ENCODE measurements around the gene SIGLEC1.

Gene SIGLEC1

GRCh38 chr20:3667434-3668037 is 44.9 kb downstream of the SIGLEC1 start:
- Histone ChIP-seq H3K27me3 (ENCODE audit: insufficient read depth, low read length, poor library complexity, severe bottlenecking) (no peaks in the 10 kb centered on the region), H4K20me1 (ENCODE audit: insufficient read depth, low read length, poor library complexity, severe bottlenecking) (no peaks in the 10 kb centered on the region), H3K4me2 (ENCODE audit: low read depth, low read length, poor library complexity, severe bottlenecking) (no peak overlapping the region), H3K9ac (ENCODE audit: low read depth, low read length, poor library complexity, severe bottlenecking) (no peak overlapping the region), H3K9me3 (ENCODE audit: insufficient read depth, low read depth, low read length) (no peaks in the 10 kb centered on the region), H3K36me3 (ENCODE audit: insufficient read depth, low read length) (no peaks in the 10 kb centered on the region), H2AFZ (ENCODE audit: low read length) (no peak overlapping the region), H3K4me3 (ENCODE audit: low read length, poor library complexity, severe bottlenecking) (no peak overlapping the region), H3K79me2 (ENCODE audit: insufficient read depth, low read length) (no peaks in the 10 kb centered on the region), H3K9me2 (replicated peaks; ENCODE audit: low read depth, low read length) (no peaks in the 10 kb centered on the region), H3F3A (ENCODE audit: low read depth) (no peaks in the 10 kb centered on the region), H3K4me1 (ENCODE audit: insufficient read depth, low read length, poor library complexity, severe bottlenecking) (peaks cover 20% of the 10 kb centered on the region)
- TF ChIP-seq CTCF (conservative IDR thresholded peaks at IDR 0.05; ENCODE audit: low read length) (no peak), EZH2phosphoT487 (IDR thresholded peaks at IDR 0.05; ENCODE audit: borderline replicate concordance) (no peak)

GRCh38 chr20:3663858-3664257 is 48.5 kb downstream of the SIGLEC1 start:
- no peaks in the 10 kb centered on the region for H3K27me3 ChIP-seq (ENCODE audit: insufficient read depth, low read length, poor library complexity, severe bottlenecking)
- peaks cover 20% of the 10 kb centered on the region for H3K4me1 ChIP-seq (ENCODE audit: insufficient read depth, low read length, poor library complexity, severe bottlenecking)
- no peaks in the 10 kb centered on the region for H3K9me3 ChIP-seq (ENCODE audit: insufficient read depth, low read depth, low read length)
- H3F3A ChIP-seq (ENCODE audit: low read depth): no peaks in the 10 kb centered on the region
- no peak for TF ChIP-seq CTCF (conservative IDR thresholded peaks at IDR 0.05; ENCODE audit: low read length)
- no peak for TF ChIP-seq EZH2phosphoT487 (IDR thresholded peaks at IDR 0.05; ENCODE audit: borderline replicate concordance)
- no peaks in the 10 kb centered on the region for H3K36me3 ChIP-seq (ENCODE audit: insufficient read depth, low read length)
- H3K79me2 ChIP-seq (ENCODE audit: insufficient read depth, low read length): no peaks in the 10 kb centered on the region
- no peak overlapping the region for H3K4me2 ChIP-seq (ENCODE audit: low read depth, low read length, poor library complexity, severe bottlenecking)
- no peak overlapping the region for H2AFZ ChIP-seq (ENCODE audit: low read length)
- H3K9ac ChIP-seq (ENCODE audit: low read depth, low read length, poor library complexity, severe bottlenecking): no peak overlapping the region
- H3K9me2 ChIP-seq (replicated peaks; ENCODE audit: low read depth, low read length): no peaks in the 10 kb centered on the region
- no peak overlapping the region for H3K4me3 ChIP-seq (ENCODE audit: low read length, poor library complexity, severe bottlenecking)
- H4K20me1 ChIP-seq (ENCODE audit: insufficient read depth, low read length, poor library complexity, severe bottlenecking): no peaks in the 10 kb centered on the region

- Histone ChIP-seq H3K36me3 (ENCODE audit: insufficient read depth, low read length) (no peaks in the 10 kb centered on the region), H3K4me2 (ENCODE audit: low read depth, low read length, poor library complexity, severe bottlenecking) (no peak within 1 kb of the TSS), H2AFZ (ENCODE audit: low read length) (no peak within 1 kb of the TSS), H3K9me2 (replicated peaks; ENCODE audit: low read depth, low read length) (no peaks in the 10 kb centered on the region), H3K9ac (ENCODE audit: low read depth, low read length, poor library complexity, severe bottlenecking) (no peak within 1 kb of the TSS), H4K20me1 (ENCODE audit: insufficient read depth, low read length, poor library complexity, severe bottlenecking) (no peaks in the 10 kb centered on the region), H3K79me2 (ENCODE audit: insufficient read depth, low read length) (no peaks in the 10 kb centered on the region), H3K4me1 (ENCODE audit: insufficient read depth, low read length, poor library complexity, severe bottlenecking) (peaks cover 21% of the 10 kb centered on the region), H3F3A (ENCODE audit: low read depth) (no peaks in the 10 kb centered on the region), H3K4me3 (ENCODE audit: low read length, poor library complexity, severe bottlenecking) (no peak within 1 kb of the TSS), H3K9me3 (ENCODE audit: insufficient read depth, low read depth, low read length) (no peaks in the 10 kb centered on the region), H3K27me3 (ENCODE audit: insufficient read depth, low read length, poor library complexity, severe bottlenecking) (no peaks in the 10 kb centered on the region)
- TF ChIP-seq EZH2phosphoT487 (IDR thresholded peaks at IDR 0.05; ENCODE audit: borderline replicate concordance) (no peak), CTCF (conservative IDR thresholded peaks at IDR 0.05; ENCODE audit: low read length) (no peak)
These were observed 49.2 kb downstream of the SIGLEC1 start, which contains the start of gene GFRA4 for GRCh38 chr20:3663031-3663701. Gene GFRA4, minus strand, starts transcription at chr20:3663399. Its CDS starts 0 bp downstream, at chr20:3663399.
